Endothelial cell of umbilical vein (primary cell): ENCODE measurements around the gene FAM222A. TPM values are rescaled to one million over a fixed set of nuclear protein-coding genes. Genes with fewer than 3 reads are reported as not detected.

Experiments
- BruUV-seq: library from RNA; stranded (reverse); fragments of 400-500 nt; replicated peaks from 2 replicates; lab custom pipeline; 2021; lab: Mats Ljungman, UMichigan
- CTCF ChIA-PET: fragments of 300-600, 350-600 bp; sonication (Branson Sonifier 250); formaldehyde crosslinking; loops from one replicate; lab custom pipeline; 2021; ENCODE audit warnings: antibody characterized with exemption, inconsistent platforms; lab: Charles Lee
- POLR2A ChIA-PET: fragments of 300-600, 350-600 bp; sonication (Branson Sonifier 250); formaldehyde crosslinking; loops from one replicate; lab custom pipeline; 2021; ENCODE audit warnings: antibody characterized with exemption, inconsistent platforms; lab: Charles Lee
- DNase-seq: peaks from one replicate; pipeline ENCODE4 v3.0.0-alpha.2; 2011; ENCODE audit warnings: low read depth, low spot score
- FAIRE-seq: peaks from 2 replicates; lab custom pipeline; 2011; peaks lifted over from hg19 to GRCh38; lab: Jason Lieb, UNC
- H2AFZ ChIP-seq: 2 replicates; pipeline ENCODE4 v1.6.0; 2012; ENCODE audit warnings: low read depth, low read length, control low read depth, inconsistent platforms
- H3K27ac ChIP-seq: 2 replicates; pipeline ENCODE4 v1.5.1; 2011; ENCODE audit warnings: low read depth, mild to moderate bottlenecking, control low read depth, low read length, moderate library complexity; ENCODE audit not compliant: insufficient read depth
- H3K27me3 ChIP-seq, 2 experiments: 2 replicates each; pipeline versions ENCODE4 v1.6.0 to v1.6.1; 2011; ENCODE audit warnings: low read length in 2 of 2, mixed read lengths in 1 of 2; ENCODE audit not compliant: control insufficient read depth in 2 of 2, insufficient read depth in 2 of 2
- H3K36me3 ChIP-seq, 2 experiments: 2 replicates in 1 of 2; 3 replicates in 1 of 2; pipeline ENCODE4 v1.5.1; 2011; ENCODE audit warnings: low read length in 2 of 2, mild to moderate bottlenecking in 1 of 2, moderate library complexity in 1 of 2; ENCODE audit not compliant: control insufficient read depth in 2 of 2, insufficient read depth in 2 of 2; ENCODE audit errors: extremely low read depth in 1 of 2
- H3K4me1 ChIP-seq: 3 replicates; pipeline ENCODE4 v1.5.1; 2011; ENCODE audit warnings: mild to moderate bottlenecking, low read length; ENCODE audit not compliant: control insufficient read depth, insufficient read depth; ENCODE audit errors: extremely low read depth
- H3K4me2 ChIP-seq: 2 replicates; pipeline ENCODE4 v1.6.1; 2011; ENCODE audit warnings: low read length, control low read depth, mixed read lengths; ENCODE audit not compliant: insufficient read depth
- H3K4me3 ChIP-seq, 3 experiments: fragments of 200-600 bp in 1 of 3; sonication (generic), shearing (Covaris generic) in 1 of 3; replicated peaks in 1 of 3; 2 replicates each; pipeline ENCODE4 v1.5.1; 2011 to 2016; ENCODE audit warnings: control low read depth in 3 of 3, low read length in 3 of 3, mild to moderate bottlenecking in 2 of 3, inconsistent platforms in 1 of 3, low read depth in 1 of 3, moderate library complexity in 1 of 3; ENCODE audit not compliant: insufficient read depth in 1 of 3
- H3K79me2 ChIP-seq: 2 replicates; pipeline ENCODE4 v1.6.0; 2012; ENCODE audit warnings: low read length, inconsistent platforms; ENCODE audit not compliant: control insufficient read depth, insufficient read depth
- H3K9ac ChIP-seq: replicated peaks from 2 replicates; pipeline ENCODE3; 2011; ENCODE audit warnings: low read length, control low read depth; ENCODE audit not compliant: insufficient read depth; ENCODE audit errors: extremely low read depth
- H3K9me1 ChIP-seq: replicated peaks from 3 replicates; pipeline ENCODE4 v1.6.0; 2011; ENCODE audit warnings: mild to moderate bottlenecking, low read length; ENCODE audit not compliant: control insufficient read depth, insufficient read depth; ENCODE audit errors: extremely low read depth
- H3K9me3 ChIP-seq: replicated peaks from 2 replicates; pipeline ENCODE4 v1.5.1; 2012; ENCODE audit warnings: low read length, inconsistent platforms; ENCODE audit not compliant: control insufficient read depth, insufficient read depth
- H4K20me1 ChIP-seq: replicated peaks from 2 replicates; pipeline ENCODE3; 2011; ENCODE audit warnings: mild to moderate bottlenecking, low read length; ENCODE audit not compliant: control insufficient read depth, insufficient read depth; ENCODE audit errors: extremely low read depth
- CTCF ChIP-seq, 2 donors: IDR thresholded peaks; 1 replicate in 1 of 2; 2 replicates in 1 of 2; pipeline ENCODE4 v1.5.1; 2011; ENCODE audit warnings: low read length in 2 of 2, mild to moderate bottlenecking in 2 of 2, moderate library complexity in 2 of 2, control low read depth in 1 of 2, inconsistent platforms in 1 of 2, low read depth in 1 of 2; ENCODE audit not compliant: insufficient read depth in 1 of 2; ENCODE audit errors: extremely low read depth in 1 of 2
- EZH2 ChIP-seq: IDR thresholded peaks from 2 replicates; pipeline ENCODE4 v1.6.1; 2012; ENCODE audit warnings: borderline replicate concordance, low read depth, mild to moderate bottlenecking, moderate library complexity, low read length, inconsistent platforms; ENCODE audit not compliant: severe bottlenecking
- FOS ChIP-seq: IDR thresholded peaks from 2 replicates; pipeline ENCODE4 v1.6.1; 2011; ENCODE audit warnings: mild to moderate bottlenecking, low read length, moderate library complexity, borderline replicate concordance; ENCODE audit not compliant: insufficient read depth
- JUN ChIP-seq: IDR thresholded peaks from 2 replicates; pipeline ENCODE4 v1.6.1; 2011; ENCODE audit warnings: borderline replicate concordance, low read depth; ENCODE audit not compliant: insufficient read length, insufficient read depth
- MAX ChIP-seq: IDR thresholded peaks from 2 replicates; pipeline ENCODE4 v1.6.1; 2011; ENCODE audit not compliant: insufficient read depth, insufficient read length
- MYC ChIP-seq: IDR thresholded peaks from one replicate; pipeline ENCODE4 v1.6.1; 2011; ENCODE audit warnings: mild to moderate bottlenecking, low read depth, low read length
- POLR2A ChIP-seq: IDR thresholded peaks from 2 replicates; pipeline ENCODE4 v1.6.1; 2012; ENCODE audit warnings: low read depth, mild to moderate bottlenecking, control low read depth, low read length
- POLR2AphosphoS5 ChIP-seq: IDR thresholded peaks from 2 replicates; pipeline ENCODE4 v1.6.1; 2012; ENCODE audit warnings: low read depth, mild to moderate bottlenecking, control low read depth, low read length, moderate library complexity; ENCODE audit not compliant: insufficient read depth
- dilution Hi-C: fragments of 300-500 bp; cut with MboI; formaldehyde crosslinking; loops from one replicate; pipeline ENCODE4 v1.15.0; 2019; ENCODE audit warnings: low sequenced_read_pairs; ENCODE audit not compliant: extremely low pct_ligation_motif_present
- intact Hi-C: fragments of 100-400 bp; cut with micrococcal nuclease; formaldehyde crosslinking; loops from one replicate; pipeline ENCODE4 v1.10.0; 2022
- polyA plus RNA-seq, 4 experiments: library from polyadenylated mRNA; depleted of rRNA in 3 of 4; stranded (reverse) in 3 of 4; unstranded in 1 of 4; fragments of >200 nt; gene quantifications; 2 replicates each; pipeline versions ENCODE4 v1.2.1 to v1.2.3, GENCODE V29; 2011 to 2012; ENCODE audit warnings: missing spikeins in 1 of 4
- total RNA-seq: library from RNA; stranded (reverse); gene quantifications from 2 replicates; pipeline ENCODE4 v1.2.3, GENCODE V29; 2021

Gene FAM222A
- total and polyA plus RNA-seq, 2 donors (not counting 3 experiments of a cell fraction or from before 2014, with no cell fraction given) = 0.62 to 1.7 TPM

GRCh38 chr12:109778684-109779083 is 65.1 kb downstream of the FAM222A start:
- H3K4me3 ChIP-seq = no peak overlapping the region
- no peaks in the 10 kb centered on the region for H3K27me3 ChIP-seq
- intact Hi-C loops = loop anchor here (5.0 kb wide), 1 partner anchor 61 kb away; no protein-coding TSS in a partner anchor
- FAIRE-seq (no peak), DNase-seq (no peak)
- ChIA-PET CTCF (interaction anchor here (5.0 to 7.3 kb wide), 2 partner anchors 182 to 261 kb away, joined by 139 to 252 read pairs; no protein-coding TSS in a partner anchor), POLR2A (interaction anchor here (0.6 kb wide), 1 partner anchor 55 kb away, joined by 8 read pairs; no protein-coding TSS in a partner anchor)
- H3K9me3 ChIP-seq = no peaks in the 10 kb centered on the region
- no peaks in the 10 kb centered on the region for H3K4me1 ChIP-seq
- no peak overlapping the region for H3K27ac ChIP-seq
- dilution Hi-C loops = no loop called here
- no peaks in the 10 kb centered on the region for H3K9me1 ChIP-seq
- no peak overlapping the region for H2AFZ ChIP-seq
- H3K36me3 ChIP-seq = peaks cover 0 to 1% of the 10 kb centered on the region in 2 experiments
- no peaks in the 10 kb centered on the region for H3K79me2 ChIP-seq
- H4K20me1 ChIP-seq = no peaks in the 10 kb centered on the region
- no TSS peak for BruUV-seq
- H3K9ac ChIP-seq = no peak overlapping the region
- no peak for TF ChIP-seq EZH2
- TF ChIP-seq CTCF (IDR thresholded peaks at IDR 0.05; ENCODE audit: extremely low read depth in 1 of 2, insufficient read depth in 1 of 2, low read depth in 1 of 2, low read length in 2 of 2) = no peak
- TF ChIP-seq JUN = no peak
- TF ChIP-seq POLR2AphosphoS5 = no peak
- no peak for TF ChIP-seq POLR2A
- no peak for TF ChIP-seq MAX
- TF ChIP-seq FOS = no peak
- no peak for TF ChIP-seq MYC
- no peak overlapping the region for H3K4me2 ChIP-seq
